Activated naive CD8-positive, alpha-beta T cell treated with anti-CD3 and anti-CD28 coated beads for 36 hours (primary cell): ENCODE measurements around the gene ZNF672. TPM values are rescaled to one million over a fixed set of nuclear protein-coding genes. Genes with fewer than 3 reads are reported as not detected.

Experiments used
- DNase-seq: peaks from one replicate; pipeline ENCODE4 v3.0.0; 2021
- H3K27ac Mint-ChIP-seq: one replicate; pipeline ENCODE4 v1.8.0; 2022; ENCODE audit warnings: mild to moderate bottlenecking, moderate library complexity, mixed read lengths
- H3K27me3 Mint-ChIP-seq: one replicate; pipeline ENCODE4 v1.8.0; 2022; ENCODE audit warnings: mild to moderate bottlenecking, mixed read lengths
- H3K36me3 Mint-ChIP-seq: one replicate; pipeline ENCODE4 v1.8.0; 2021; ENCODE audit warnings: mild to moderate bottlenecking, mixed read lengths
- H3K4me1 Mint-ChIP-seq: one replicate; pipeline ENCODE4 v1.8.0; 2021; ENCODE audit warnings: mixed read lengths
- H3K4me3 Mint-ChIP-seq: one replicate; pipeline ENCODE4 v1.8.0; 2022; ENCODE audit warnings: mild to moderate bottlenecking, moderate library complexity, mixed read lengths
- H3K9me3 Mint-ChIP-seq: one replicate; pipeline ENCODE4 v1.8.0; 2022; ENCODE audit warnings: mixed read lengths
- total RNA-seq, 2 experiments: library from RNA; stranded (reverse); gene quantifications; one replicate each; pipeline ENCODE4 v1.2.3, GENCODE V29; 2021

Gene ZNF672
- total RNA-seq, 2 experiments from 2014 or later: 46.4 to 48.0 TPM

- Mint-ChIP-seq H3K36me3 (peaks cover 23% of the 10 kb centered on the region), H3K4me3 (no peak overlapping the region), H3K4me1 (peaks cover 26% of the 10 kb centered on the region), H3K27ac (peak overlapping the region; percentile 13), H3K27me3 (no peaks in the 10 kb centered on the region), H3K9me3 (no peaks in the 10 kb centered on the region)
- no peak for DNase-seq
Measured at GRCh38 chr1:248851390-248851789, 13.4 kb downstream of the ZNF672 start.

GRCh38 chr1:248852481-248853405 is 14.7 kb downstream of the ZNF672 start:
- Mint-ChIP-seq H3K9me3 (no peaks in the 10 kb centered on the region), H3K27me3 (no peaks in the 10 kb centered on the region), H3K27ac (no peak overlapping the region), H3K4me1 (peaks cover 32% of the 10 kb centered on the region), H3K4me3 (no peak overlapping the region), H3K36me3 (peaks cover 30% of the 10 kb centered on the region)
- DNase-seq: no peak

- peaks cover 30% of the 10 kb centered on the region for H3K36me3 Mint-ChIP-seq
- H3K27ac Mint-ChIP-seq: peak overlapping the region; percentile 76
- H3K27me3 Mint-ChIP-seq: no peaks in the 10 kb centered on the region
- H3K4me3 Mint-ChIP-seq: no peak overlapping the region
- peak; percentile 27 for DNase-seq
- H3K9me3 Mint-ChIP-seq: no peaks in the 10 kb centered on the region
- H3K4me1 Mint-ChIP-seq: peaks cover 32% of the 10 kb centered on the region
Measured at GRCh38 chr1:248853663-248854375, 15.8 kb downstream of the ZNF672 start.

- Mint-ChIP-seq H3K4me1 (peaks cover 43% of the 10 kb centered on the region), H3K9me3 (no peaks in the 10 kb centered on the region), H3K36me3 (peaks cover 36% of the 10 kb centered on the region), H3K27me3 (no peaks in the 10 kb centered on the region), H3K27ac (no peak overlapping the region), H3K4me3 (no peak overlapping the region)
- no peak for DNase-seq
Measured at GRCh38 chr1:248855580-248855979, 17.6 kb downstream of the ZNF672 start.

- Mint-ChIP-seq H3K27me3 (no peaks in the 10 kb centered on the region), H3K9me3 (no peaks in the 10 kb centered on the region), H3K4me3 (peak overlapping the region; percentile 95), H3K27ac (peak overlapping the region; percentile 13), H3K4me1 (peaks cover 43% of the 10 kb centered on the region), H3K36me3 (peaks cover 36% of the 10 kb centered on the region)
- DNase-seq: no peak
Measured at GRCh38 chr1:248856176-248856575, 18.2 kb downstream of the ZNF672 start.

GRCh38 chr1:248857201-248857600 is 19.2 kb downstream of the ZNF672 start:
- no peak for DNase-seq
- no peaks in the 10 kb centered on the region for H3K9me3 Mint-ChIP-seq
- H3K27me3 Mint-ChIP-seq: no peaks in the 10 kb centered on the region
- peak overlapping the region; percentile 95 for H3K4me3 Mint-ChIP-seq
- peaks cover 36% of the 10 kb centered on the region for H3K36me3 Mint-ChIP-seq
- peak overlapping the region; percentile 97 for H3K27ac Mint-ChIP-seq
- H3K4me1 Mint-ChIP-seq: peaks cover 46% of the 10 kb centered on the region

- Mint-ChIP-seq H3K27me3 (no peaks in the 10 kb centered on the region), H3K36me3 (peaks cover 36% of the 10 kb centered on the region), H3K4me3 (peak overlapping the region; percentile 95), H3K4me1 (peaks cover 50% of the 10 kb centered on the region), H3K9me3 (no peaks in the 10 kb centered on the region), H3K27ac (peak overlapping the region; percentile 97)
- DNase-seq: no peak
Measured at GRCh38 chr1:248857749-248858095, 19.7 kb downstream of the ZNF672 start.

GRCh38 chr1:248858096-248858890 is 20.3 kb downstream of the ZNF672 start:
- peaks cover 52% of the 10 kb centered on the region for H3K4me1 Mint-ChIP-seq
- H3K36me3 Mint-ChIP-seq: peaks cover 36% of the 10 kb centered on the region
- H3K27me3 Mint-ChIP-seq: no peaks in the 10 kb centered on the region
- H3K27ac Mint-ChIP-seq: peak overlapping the region; percentile 97
- peak overlapping the region; percentile 95 for H3K4me3 Mint-ChIP-seq
- DNase-seq: peak; percentile 50
- H3K9me3 Mint-ChIP-seq: no peaks in the 10 kb centered on the region

- DNase-seq: peak; percentile 97
- Mint-ChIP-seq H3K4me1 (peaks cover 52% of the 10 kb centered on the region), H3K36me3 (peaks cover 31% of the 10 kb centered on the region)
Measured at GRCh38 chr1:248858891-248859889, 21.2 kb downstream of the ZNF672 start, which contains the start of gene ZNF692. ZNF692 (minus strand) TSS chr1:248859085; CDS start chr1:248858309, 776 bp downstream.

GRCh38 chr1:248860007-248860406 is 22.0 kb downstream of the ZNF672 start:
- Mint-ChIP-seq H3K4me1 (peaks cover 44% of the 10 kb centered on the region), H3K27ac (peak overlapping the region; percentile 97), H3K9me3 (no peaks in the 10 kb centered on the region), H3K27me3 (no peaks in the 10 kb centered on the region), H3K4me3 (peak overlapping the region; percentile 95), H3K36me3 (peaks cover 24% of the 10 kb centered on the region)
- no peak for DNase-seq

More at GRCh38 chr1:248858891-248859889, 21.2 kb downstream of the ZNF672 start, which contains the start of gene ZNF692:
- peak within 1 kb of the TSS; percentile 97 for H3K27ac Mint-ChIP-seq
- H3K9me3 Mint-ChIP-seq: no peaks in the 10 kb centered on the region
- H3K27me3 Mint-ChIP-seq: no peaks in the 10 kb centered on the region
- H3K4me3 Mint-ChIP-seq: peak within 1 kb of the TSS; percentile 95

GRCh38 chr1:248861616-248862015 is 23.6 kb downstream of the ZNF672 start:
- Mint-ChIP-seq H3K36me3 (peaks cover 11% of the 10 kb centered on the region), H3K9me3 (no peaks in the 10 kb centered on the region), H3K27me3 (no peaks in the 10 kb centered on the region), H3K27ac (no peak overlapping the region), H3K4me1 (peaks cover 28% of the 10 kb centered on the region), H3K4me3 (no peak overlapping the region)
- DNase-seq: no peak

- DNase-seq: no peak
- peak overlapping the region; percentile 84 for H3K4me3 Mint-ChIP-seq
- peaks cover 7% of the 10 kb centered on the region for H3K36me3 Mint-ChIP-seq
- H3K27me3 Mint-ChIP-seq: no peaks in the 10 kb centered on the region
- H3K9me3 Mint-ChIP-seq: no peaks in the 10 kb centered on the region
- peaks cover 25% of the 10 kb centered on the region for H3K4me1 Mint-ChIP-seq
- peak overlapping the region; percentile 81 for H3K27ac Mint-ChIP-seq
Measured at GRCh38 chr1:248862695-248862997, 24.6 kb downstream of the ZNF672 start.

GRCh38 chr1:248862998-248863881 is 25.2 kb downstream of the ZNF672 start:
- Mint-ChIP-seq H3K4me3 (peak overlapping the region; percentile 84), H3K4me1 (peaks cover 25% of the 10 kb centered on the region), H3K36me3 (peaks cover 5% of the 10 kb centered on the region), H3K9me3 (no peaks in the 10 kb centered on the region), H3K27ac (peak overlapping the region; percentile 81), H3K27me3 (no peaks in the 10 kb centered on the region)
- peak; percentile 84 for DNase-seq
